ENCODE results near the gene JDP2.

The JDP2 gene

DNA sequence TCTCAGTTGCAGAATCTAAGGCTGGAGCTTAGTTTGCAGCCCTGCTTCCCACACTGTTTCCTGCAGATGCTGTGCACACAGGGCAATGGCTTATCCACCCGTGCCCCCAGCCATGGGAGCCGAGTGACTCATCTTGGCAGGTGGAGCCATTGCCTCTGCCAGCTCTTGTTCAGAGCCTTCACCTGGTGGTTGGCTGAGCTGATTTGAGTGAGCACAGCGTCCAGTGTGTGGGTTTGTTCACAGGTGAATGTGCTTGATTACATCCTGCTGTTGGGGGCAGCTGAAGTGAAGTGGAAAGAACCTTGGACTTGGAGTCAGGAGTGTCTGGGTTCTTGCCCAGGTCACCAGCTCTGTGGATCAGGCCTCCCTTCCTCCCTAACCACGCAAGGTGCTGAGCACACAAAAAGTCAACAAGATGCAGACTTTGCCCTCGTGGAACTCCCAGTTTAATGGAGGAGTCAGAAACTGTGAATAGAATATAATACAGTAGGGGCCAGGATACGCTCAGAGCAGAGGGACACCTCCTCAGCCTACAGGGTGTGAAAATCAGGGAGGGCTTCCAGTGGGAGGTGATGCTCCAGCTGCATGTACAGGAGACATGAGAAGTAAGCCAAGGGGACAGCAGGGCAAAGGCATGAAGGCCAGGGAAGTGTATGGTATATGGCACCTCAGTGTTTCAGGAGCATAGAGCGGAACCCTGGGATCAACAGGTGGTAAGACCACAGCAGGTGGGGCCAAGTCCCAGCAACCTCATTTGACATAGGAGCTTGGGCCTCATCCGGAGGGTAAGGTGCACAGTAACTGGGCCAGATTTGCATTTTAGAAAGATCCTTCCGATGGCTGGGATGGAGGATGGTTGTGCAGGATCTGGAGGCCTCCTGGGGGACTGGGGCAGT, 22.8 kb downstream of the JDP2 start:
- POLR2A ChIA-PET, result no interaction called here
- no peaks in the 10 kb centered on the region for H3K4me1 ChIP-seq (ENCODE audit: control insufficient read depth, insufficient read depth, low read length)
- CTCF ChIA-PET, result no interaction called here

DNA sequence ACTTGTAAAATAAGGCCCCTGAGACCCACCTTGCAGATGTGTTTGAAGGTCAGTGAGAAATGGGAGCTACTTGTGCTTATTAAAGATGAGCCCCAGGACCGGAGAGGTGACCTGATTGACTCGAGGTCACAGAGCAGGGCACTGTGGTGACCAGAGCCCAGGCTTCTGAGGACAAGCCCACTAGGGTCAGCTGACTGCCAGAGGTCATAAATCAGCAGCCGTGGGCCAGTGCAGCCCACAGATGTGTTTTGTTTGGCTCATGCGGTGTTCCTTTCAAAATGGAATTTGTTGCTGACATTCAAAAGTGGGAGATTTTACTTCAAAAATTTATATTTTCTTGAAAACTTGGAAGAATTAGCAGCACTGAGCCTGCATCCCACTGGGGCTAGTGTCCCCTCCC, 24.5 kb downstream of the JDP2 start:
- H3K4me1 ChIP-seq (ENCODE audit: control insufficient read depth, insufficient read depth, low read length), result no peaks in the 10 kb centered on the region
- no peaks in the 10 kb centered on the region for H3K9me3 ChIP-seq (ENCODE audit: control insufficient read depth, insufficient read depth, low read depth, low read length)
- ChIA-PET POLR2A (interaction anchor here (0.5 to 0.8 kb wide), 2 partner anchors 19 to 325 kb away, joined by 5 to 7 read pairs; partner anchors contain the start of gene NEK9), CTCF (interaction anchor here (1.5 kb wide), 1 partner anchor 37 kb away, joined by 5 read pairs; no protein-coding TSS in a partner anchor)
- H3K36me3 ChIP-seq (ENCODE audit: control insufficient read depth in 2 of 2, insufficient read depth in 1 of 2, low read length in 2 of 2), result no peaks in the 10 kb centered on the region
- H3K27ac ChIP-seq (ENCODE audit: extremely low read depth, low read depth, low read length), result no peak overlapping the region
- no peak overlapping the region for H3K4me3 ChIP-seq (ENCODE audit: low read depth, low read length)
- TF ChIP-seq ZNF223 (tag by site-specific recombination; IDR thresholded peaks at IDR 0.05) (no peak), BCL11A (tag by site-specific recombination; IDR thresholded peaks at IDR 0.05; ENCODE audit: low read depth) (no peak), ZNF148 (tag by site-specific recombination; IDR thresholded peaks at IDR 0.05; ENCODE audit: borderline replicate concordance) (no peak), MYNN (tag by site-specific recombination; IDR thresholded peaks at IDR 0.05; ENCODE audit: borderline replicate concordance) (no peak), ZEB2 (tag by site-specific recombination; IDR thresholded peaks at IDR 0.05) (no peak), ZNF549 (tag by site-specific recombination; IDR thresholded peaks at IDR 0.05) (no peak), ZNF777 (tag by site-specific recombination; IDR thresholded peaks at IDR 0.05; ENCODE audit: borderline replicate concordance) (no peak), PRDM2 (tag by site-specific recombination; IDR thresholded peaks at IDR 0.05; ENCODE audit: borderline replicate concordance) (no peak), ZNF366 (tag by site-specific recombination; conservative IDR thresholded peaks at IDR 0.05) (no peak), OVOL3 (tag by site-specific recombination; IDR thresholded peaks at IDR 0.05) (no peak)
- TF ChIP-seq, protein P1, sequence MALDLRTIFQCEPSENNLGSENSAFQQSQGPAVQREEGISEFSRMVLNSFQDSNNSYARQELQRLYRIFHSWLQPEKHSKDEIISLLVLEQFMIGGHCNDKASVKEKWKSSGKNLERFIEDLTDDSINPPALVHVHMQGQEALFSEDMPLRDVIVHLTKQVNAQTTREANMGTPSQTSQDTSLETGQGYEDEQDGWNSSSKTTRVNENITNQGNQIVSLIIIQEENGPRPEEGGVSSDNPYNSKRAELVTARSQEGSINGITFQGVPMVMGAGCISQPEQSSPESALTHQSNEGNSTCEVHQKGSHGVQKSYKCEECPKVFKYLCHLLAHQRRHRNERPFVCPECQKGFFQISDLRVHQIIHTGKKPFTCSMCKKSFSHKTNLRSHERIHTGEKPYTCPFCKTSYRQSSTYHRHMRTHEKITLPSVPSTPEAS (tag by site-specific recombination; IDR thresholded peaks at IDR 0.05), result no peak
- TF ChIP-seq, protein P2, sequence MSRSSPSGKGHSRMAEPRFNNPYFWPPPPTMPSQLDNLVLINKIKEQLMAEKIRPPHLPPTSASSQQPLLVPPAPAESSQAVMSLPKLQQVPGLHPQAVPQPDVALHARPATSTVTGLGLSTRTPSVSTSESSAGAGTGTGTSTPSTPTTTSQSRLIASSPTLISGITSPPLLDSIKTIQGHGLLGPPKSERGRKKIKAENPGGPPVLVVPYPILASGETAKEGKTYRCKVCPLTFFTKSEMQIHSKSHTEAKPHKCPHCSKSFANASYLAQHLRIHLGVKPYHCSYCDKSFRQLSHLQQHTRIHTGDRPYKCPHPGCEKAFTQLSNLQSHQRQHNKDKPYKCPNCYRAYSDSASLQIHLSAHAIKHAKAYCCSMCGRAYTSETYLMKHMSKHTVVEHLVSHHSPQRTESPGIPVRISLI (tag by site-specific recombination; IDR thresholded peaks at IDR 0.05), result no peak

More for the DNA sequence above, 22.8 kb downstream of the JDP2 start:
- H3K36me3 ChIP-seq (ENCODE audit: control insufficient read depth in 2 of 2, insufficient read depth in 1 of 2, low read length in 2 of 2), result no peaks in the 10 kb centered on the region
- no peaks in the 10 kb centered on the region for H3K9me3 ChIP-seq (ENCODE audit: control insufficient read depth, insufficient read depth, low read depth, low read length)
- H3K4me3 ChIP-seq (ENCODE audit: low read depth, low read length), result no peak overlapping the region
- no peak overlapping the region for H3K27ac ChIP-seq (ENCODE audit: extremely low read depth, low read depth, low read length)
- TF ChIP-seq GLI2 (tag by site-specific recombination; IDR thresholded peaks at IDR 0.05; ENCODE audit: borderline replicate concordance, low read depth), result no peak
- TF ChIP-seq, protein P3, sequence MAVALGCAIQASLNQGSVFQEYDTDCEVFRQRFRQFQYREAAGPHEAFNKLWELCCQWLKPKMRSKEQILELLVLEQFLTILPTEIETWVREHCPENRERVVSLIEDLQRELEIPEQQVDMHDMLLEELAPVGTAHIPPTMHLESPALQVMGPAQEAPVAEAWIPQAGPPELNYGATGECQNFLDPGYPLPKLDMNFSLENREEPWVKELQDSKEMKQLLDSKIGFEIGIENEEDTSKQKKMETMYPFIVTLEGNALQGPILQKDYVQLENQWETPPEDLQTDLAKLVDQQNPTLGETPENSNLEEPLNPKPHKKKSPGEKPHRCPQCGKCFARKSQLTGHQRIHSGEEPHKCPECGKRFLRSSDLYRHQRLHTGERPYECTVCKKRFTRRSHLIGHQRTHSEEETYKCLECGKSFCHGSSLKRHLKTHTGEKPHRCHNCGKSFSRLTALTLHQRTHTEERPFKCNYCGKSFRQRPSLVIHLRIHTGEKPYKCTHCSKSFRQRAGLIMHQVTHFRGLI (tag by site-specific recombination; IDR thresholded peaks at IDR 0.05), result no peak
- peak; percentile 85 for TF ChIP-seq SCRT2 (tag by site-specific recombination; IDR thresholded peaks at IDR 0.05)
- no peak for TF ChIP-seq ZNF629 (tag by site-specific recombination; IDR thresholded peaks at IDR 0.05)
- TF ChIP-seq SCRT1 (tag by site-specific recombination; IDR thresholded peaks at IDR 0.05; ENCODE audit: borderline replicate concordance), result peak; percentile 67
- no peak for TF ChIP-seq KLF8 (tag by site-specific recombination; IDR thresholded peaks at IDR 0.05)
- TF ChIP-seq ZNF785 (tag by site-specific recombination; IDR thresholded peaks at IDR 0.05), result no peak
- TF ChIP-seq, protein P4, sequence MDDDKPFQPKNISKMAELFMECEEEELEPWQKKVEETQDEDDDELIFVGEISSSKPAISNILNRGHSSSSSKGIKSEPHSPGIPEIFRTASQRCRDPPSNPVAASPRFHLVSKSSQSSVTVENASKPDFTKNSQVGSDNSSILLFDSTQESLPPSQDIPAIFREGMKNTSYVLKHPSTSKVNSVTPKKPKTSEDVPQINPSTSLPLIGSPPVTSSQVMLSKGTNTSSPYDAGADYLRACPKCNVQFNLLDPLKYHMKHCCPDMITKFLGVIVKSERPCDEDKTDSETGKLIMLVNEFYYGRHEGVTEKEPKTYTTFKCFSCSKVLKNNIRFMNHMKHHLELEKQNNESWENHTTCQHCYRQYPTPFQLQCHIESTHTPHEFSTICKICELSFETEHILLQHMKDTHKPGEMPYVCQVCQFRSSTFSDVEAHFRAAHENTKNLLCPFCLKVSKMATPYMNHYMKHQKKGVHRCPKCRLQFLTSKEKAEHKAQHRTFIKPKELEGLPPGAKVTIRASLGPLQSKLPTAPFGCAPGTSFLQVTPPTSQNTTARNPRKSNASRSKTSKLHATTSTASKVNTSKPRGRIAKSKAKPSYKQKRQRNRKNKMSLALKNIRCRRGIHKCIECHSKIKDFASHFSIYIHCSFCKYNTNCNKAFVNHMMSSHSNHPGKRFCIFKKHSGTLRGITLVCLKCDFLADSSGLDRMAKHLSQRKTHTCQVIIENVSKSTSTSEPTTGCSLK (tag by site-specific recombination; IDR thresholded peaks at IDR 0.05), result no peak

All from HEK293 (cell line).